H1 (cell line): ENCODE results near the gene GALNT2. TPM values are rescaled to one million over a fixed set of nuclear protein-coding genes. Genes with fewer than 3 reads are reported as not detected.

Source experiments
- CTCF ChIA-PET: fragments of 300-600 bp; sonication (Branson Sonifier 250); formaldehyde crosslinking; loops from one replicate; lab custom pipeline; 2021; ENCODE audit not compliant: partially characterized antibody; lab: Charles Lee
- POLR2A ChIA-PET: fragments of 300-600 bp; sonication (Branson Sonifier 250); formaldehyde crosslinking; loops from one replicate; lab custom pipeline; 2021; ENCODE audit warnings: inconsistent platforms; ENCODE audit not compliant: partially characterized antibody; lab: Charles Lee
- DNase-seq, 2 experiments: peaks; one replicate each; pipeline versions ENCODE4 v3.0.0 to v3.0.0-alpha.2; 2010 to 2022; ENCODE audit warnings: low spot score in 2 of 2, low read depth in 1 of 2, mixed read lengths in 1 of 2
- FAIRE-seq: peaks from 2 replicates; lab custom pipeline; 2011; peaks lifted over from hg19 to GRCh38; lab: Jason Lieb, UNC
- H2AFZ ChIP-seq: 2 replicates; pipeline ENCODE4 v1.8.1; 2012; ENCODE audit warnings: low read length, inconsistent platforms
- H2AK5ac ChIP-seq: 2 replicates; pipeline ENCODE4 v1.6.1; 2013; ENCODE audit warnings: low read depth, low read length
- H2BK120ac ChIP-seq: replicated peaks from 2 replicates; pipeline ENCODE3; 2013; ENCODE audit warnings: low read depth, low read length, inconsistent platforms
- H2BK12ac ChIP-seq: 2 replicates; pipeline ENCODE4 v1.6.1; 2013; ENCODE audit warnings: low read depth, low read length
- H2BK15ac ChIP-seq: 2 replicates; pipeline ENCODE4 v1.6.1; 2013; ENCODE audit warnings: low read length
- H2BK20ac ChIP-seq: 2 replicates; pipeline ENCODE4 v1.6.1; 2013; ENCODE audit warnings: low read length
- H2BK5ac ChIP-seq: 2 replicates; pipeline ENCODE4 v1.6.1; 2013; ENCODE audit warnings: low read depth, low read length
- H3K14ac ChIP-seq: 2 replicates; pipeline ENCODE4 v1.6.1; 2013; ENCODE audit warnings: inconsistent platforms; ENCODE audit not compliant: insufficient read length
- H3K18ac ChIP-seq: 2 replicates; pipeline ENCODE4 v1.6.1; 2013; ENCODE audit warnings: low read length; ENCODE audit errors: extremely low read depth
- H3K23ac ChIP-seq: 2 replicates; pipeline ENCODE4 v1.6.1; 2013; ENCODE audit warnings: inconsistent platforms; ENCODE audit not compliant: insufficient read length
- H3K23me2 ChIP-seq: 2 replicates; pipeline ENCODE4 v1.6.1; 2013; ENCODE audit warnings: low read depth, low read length
- H3K27ac ChIP-seq: 2 replicates; pipeline ENCODE4 v1.6.1; 2011; ENCODE audit warnings: low read depth, low read length, inconsistent platforms
- H3K27me3 ChIP-seq, 4 experiments: replicated peaks in 1 of 4; 1 replicate in 1 of 4; 2 replicates in 3 of 4; pipeline versions ENCODE4 v1.6.1 to v1.8.1; 2011 to 2013; ENCODE audit warnings: low read length in 3 of 4, mild to moderate bottlenecking in 3 of 4, inconsistent platforms in 2 of 4, mixed read lengths in 2 of 4, moderate library complexity in 1 of 4; ENCODE audit not compliant: control insufficient read depth in 3 of 4, insufficient read depth in 3 of 4; ENCODE audit errors: extremely low read depth in 1 of 4
- H3K36me3 ChIP-seq, 4 experiments: 2 replicates each; pipeline versions ENCODE4 v1.6.1 to v1.8.1; 2011 to 2013; ENCODE audit warnings: mild to moderate bottlenecking in 4 of 4, low read length in 3 of 4, moderate library complexity in 2 of 4, control low read depth in 1 of 4, inconsistent platforms in 1 of 4; ENCODE audit not compliant: insufficient read depth in 4 of 4, control insufficient read depth in 2 of 4
- H3K4ac ChIP-seq: replicated peaks from 2 replicates; pipeline ENCODE3; 2013; ENCODE audit warnings: low read length, low read depth, mixed read lengths, inconsistent platforms; ENCODE audit not compliant: insufficient read length
- H3K4me1 ChIP-seq, 4 experiments: replicated peaks in 1 of 4; 1 replicate in 1 of 4; 2 replicates in 3 of 4; pipeline versions ENCODE4 v1.6.1 to v1.8.1; 2011 to 2013; ENCODE audit warnings: low read length in 3 of 4, inconsistent platforms in 2 of 4, mixed read lengths in 1 of 4; ENCODE audit not compliant: insufficient read depth in 4 of 4, control insufficient read depth in 3 of 4
- H3K4me2 ChIP-seq, 2 experiments: 2 replicates each; pipeline versions ENCODE4 v1.6.1 to v1.8.1; 2011 to 2013; ENCODE audit warnings: low read depth in 2 of 2, low read length in 2 of 2, control low read depth in 1 of 2, inconsistent platforms in 1 of 2, mild to moderate bottlenecking in 1 of 2; ENCODE audit not compliant: insufficient read depth in 1 of 2
- H3K4me3 ChIP-seq, 4 experiments: fragments of 200-600, 300-600 bp in 1 of 4; sonication (generic), shearing (Covaris generic), sonication (Bioruptor Twin) in 1 of 4; 2 replicates each; pipeline versions ENCODE4 v1.5.1 to v1.8.1; 2011 to 2016; ENCODE audit warnings: low read length in 4 of 4, low read depth in 3 of 4, control low read depth in 2 of 4, inconsistent platforms in 2 of 4, mild to moderate bottlenecking in 2 of 4, mixed read lengths in 1 of 4, moderate library complexity in 1 of 4; ENCODE audit not compliant: insufficient read depth in 2 of 4; ENCODE audit errors: extremely low read depth in 1 of 4
- H3K56ac ChIP-seq: replicated peaks from 2 replicates; pipeline ENCODE3; 2013; ENCODE audit warnings: low read depth, mild to moderate bottlenecking, mixed read lengths, low read length, inconsistent platforms; ENCODE audit not compliant: insufficient read length
- H3K79me1 ChIP-seq: 2 replicates; pipeline ENCODE4 v1.6.1; 2013; ENCODE audit warnings: low read depth, low read length, control low read depth
- H3K79me2 ChIP-seq, 2 experiments: 2 replicates each; pipeline versions ENCODE4 v1.6.1 to v1.8.1; 2012 to 2013; ENCODE audit warnings: low read length in 2 of 2, mild to moderate bottlenecking in 2 of 2, inconsistent platforms in 1 of 2; ENCODE audit not compliant: insufficient read depth in 2 of 2, control insufficient read depth in 1 of 2
- H3K9ac ChIP-seq, 4 experiments: replicated peaks in 1 of 4; 1 replicate in 1 of 4; 2 replicates in 3 of 4; pipeline versions ENCODE4 v1.6.1 to v1.8.1; 2011 to 2013; ENCODE audit warnings: low read depth in 3 of 4, low read length in 3 of 4, control low read depth in 2 of 4, mild to moderate bottlenecking in 2 of 4, moderate library complexity in 2 of 4, inconsistent platforms in 1 of 4; ENCODE audit errors: extremely low read depth in 1 of 4
- H3K9me3 ChIP-seq, 2 experiments: 2 replicates each; pipeline versions ENCODE4 v1.6.1 to v1.8.1; 2012 to 2013; ENCODE audit warnings: mild to moderate bottlenecking in 2 of 2, moderate library complexity in 2 of 2, control low read depth in 1 of 2, inconsistent platforms in 1 of 2, low read depth in 1 of 2, low read length in 1 of 2, mixed read lengths in 1 of 2; ENCODE audit not compliant: insufficient read depth in 2 of 2
- H4K20me1 ChIP-seq, 2 experiments: replicated peaks in 1 of 2; 2 replicates each; pipeline versions ENCODE3 to v1.8.1; 2011 to 2013; ENCODE audit warnings: inconsistent platforms in 2 of 2, low read length in 2 of 2, mild to moderate bottlenecking in 1 of 2; ENCODE audit not compliant: insufficient read depth in 2 of 2, control insufficient read depth in 1 of 2
- H4K5ac ChIP-seq: 2 replicates; pipeline ENCODE4 v1.6.1; 2013; ENCODE audit warnings: low read length, low read depth, mixed read lengths, inconsistent platforms; ENCODE audit not compliant: insufficient read length
- H4K8ac ChIP-seq: 2 replicates; pipeline ENCODE4 v1.8.0; 2013; ENCODE audit warnings: mild to moderate bottlenecking, moderate library complexity, low read length, inconsistent platforms; ENCODE audit not compliant: insufficient read depth; ENCODE audit errors: extremely low read depth
- H4K91ac ChIP-seq: replicated peaks from 2 replicates; pipeline ENCODE3; 2013; ENCODE audit warnings: low read length, mixed read lengths, inconsistent platforms; ENCODE audit not compliant: insufficient read length
- BCL11A ChIP-seq, 2 experiments: IDR thresholded peaks; one replicate each; pipeline ENCODE4 v1.6.1; 2011; ENCODE audit warnings: low read depth in 2 of 2, low read length in 2 of 2, mild to moderate bottlenecking in 2 of 2
- WGBS, 2 experiments: shearing (Covaris generic) in 1 of 2; methylation state at CpG; one replicate each; pipeline versions ENCODE4 v1.1.6 to v1.1.7; 2013 to 2015; ENCODE audit warnings: low lambda C conversion rate in 2 of 2, mixed read lengths in 2 of 2, inconsistent platforms in 1 of 2, low coverage in 1 of 2, missing lambda C conversion rate in 1 of 2; ENCODE audit not compliant: insufficient replicate concordance in 2 of 2, insufficient coverage in 1 of 2, insufficient read length in 1 of 2; ENCODE audit errors: extremely low coverage in 1 of 2, missing lambda C conversion rate in 1 of 2; 5-methylcytosine and 5-hydroxymethylcytosine counted together
- polyA plus RNA-seq, 7 experiments: library from polyadenylated mRNA; depleted of rRNA in 3 of 7; stranded (reverse) in 5 of 7; unstranded in 2 of 7; fragments of >200 nt in 5 of 7; fragments of 200-250 nt in 2 of 7; gene quantifications; 1 replicate in 5 of 7; 2 replicates in 1 of 7; 4 replicates in 1 of 7; pipeline versions ENCODE4 v1.2.1 to v1.2.3, GENCODE V29; 2011 to 2013; ENCODE audit warnings: missing spikeins in 2 of 7, mixed read lengths in 2 of 7
- total RNA-seq: library from RNA; stranded (reverse); fragmentation: NEBNext Ultra II Directional; extraction: Animal tissue kit (Norgen Biotek cat#: 25700); gene quantifications from 2 replicates; pipeline ENCODE4 v1.2.1, GENCODE V29; 2021

GALNT2 gene
- total and polyA plus RNA-seq, 2 of the 8 experiments (the other 6 are each of a cell fraction or from before 2014, with no cell fraction given): 34.5 to 75.3 TPM

DNA sequence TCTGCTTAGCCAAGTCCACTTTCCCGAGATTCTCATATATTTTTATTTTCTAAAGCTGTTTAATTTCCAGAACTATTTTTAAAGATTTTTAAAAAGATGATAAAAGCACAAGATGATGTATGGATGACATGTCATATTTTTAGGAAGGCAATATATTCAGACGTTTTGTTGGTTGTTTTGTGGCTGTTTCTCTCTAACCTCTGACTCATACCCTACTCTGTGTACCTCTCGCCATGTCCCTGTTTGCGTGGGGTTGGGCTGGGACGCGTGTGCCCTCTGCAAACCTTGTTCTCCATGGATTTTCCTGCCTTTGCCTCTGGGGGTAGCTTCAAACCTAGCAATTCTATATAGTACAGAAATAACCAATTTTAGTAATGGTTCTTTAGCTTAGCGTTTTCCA, 132.0 kb downstream of the GALNT2 start:
- no peak for TF ChIP-seq BCL11A (IDR thresholded peaks at IDR 0.05; ENCODE audit: low read depth in 2 of 2, low read length in 2 of 2)
- Histone ChIP-seq H3K79me2 (peaks cover 0 to 2% of the 10 kb centered on the region in 2 experiments; a peak in 1 of 4 replicates), H4K91ac (no peak overlapping the region), H3K36me3 (peaks cover 0 to 7% (median 2%) of the 10 kb centered on the region in 4 experiments; a peak in 2 of 8 replicates), H2AK5ac (no peak overlapping the region), H3K4me1 (peaks cover 0 to 3% (median 1%) of the 10 kb centered on the region in 4 experiments; a peak in 3 of 7 replicates), H2AFZ (no peak overlapping the region), H3K56ac (no peak overlapping the region), H4K5ac (no peak overlapping the region), H2BK12ac (no peak overlapping the region), H2BK20ac (no peak overlapping the region), H3K14ac (no peak overlapping the region), H2BK120ac (no peak overlapping the region), H3K4me2 (no peak overlapping the region), H3K4ac (no peak overlapping the region), H3K23me2 (no peaks in the 10 kb centered on the region), H3K79me1 (peaks cover 5% of the 10 kb centered on the region; the same call in 1 of the 2 replicates), H2BK5ac (no peak overlapping the region), H3K23ac (no peak overlapping the region), H3K18ac (no peak overlapping the region), H4K8ac (no peak overlapping the region), H4K20me1 (no peaks in the 10 kb centered on the region), H3K9me3 (no peaks in the 10 kb centered on the region), H3K4me3 (no peak overlapping the region), H2BK15ac (no peak overlapping the region), H3K9ac (no peak overlapping the region), H3K27me3 (no peaks in the 10 kb centered on the region), H3K27ac (no peak overlapping the region)
- FAIRE-seq: no peak
- 92% methylated on average over 7 of the region's 7 CpGs; no CpG with 5 or more reads in 1 of the 2 experiments for WGBS, 2 experiments
- ChIA-PET CTCF (interaction anchor here (0.7 to 4.2 kb wide), 5 partner anchors 12 to 81 kb away, joined by 3 to 19 read pairs (median 3); no protein-coding TSS in a partner anchor), POLR2A (no interaction called here)
- no peak for DNase-seq
